ENCODE data around the gene KAT6B.

Gene KAT6B

GRCh38 chr10:74962517-74962916 is 136.1 kb downstream of the KAT6B start:
- CTCF ChIA-PET, result no interaction called here
- Histone ChIP-seq H3K27ac (ENCODE audit: extremely low read depth, low read depth, low read length) (no peak overlapping the region), H3K4me3 (ENCODE audit: low read depth, low read length) (no peak overlapping the region), H3K36me3 (ENCODE audit: control insufficient read depth in 2 of 2, insufficient read depth in 1 of 2, low read length in 2 of 2) (no peaks in the 10 kb centered on the region), H3K4me1 (ENCODE audit: control insufficient read depth, insufficient read depth, low read length) (peaks cover 29% of the 10 kb centered on the region), H3K9me3 (ENCODE audit: control insufficient read depth, insufficient read depth, low read depth, low read length) (no peaks in the 10 kb centered on the region)
- POLR2A ChIA-PET, result no interaction called here
- TF ChIP-seq MEIS1 (CRISPR knock-in tag; IDR thresholded peaks at IDR 0.05; ENCODE audit: borderline replicate concordance), result no peak
- peak; percentile 41; the same call in 1 of the 2 replicates for TF ChIP-seq ZBTB21 (tag by site-specific recombination; IDR thresholded peaks at IDR 0.05)
- no peak for TF ChIP-seq ZNF24 (tag by site-specific recombination; IDR thresholded peaks at IDR 0.05)
- TF ChIP-seq ZNF221 (tag by site-specific recombination; IDR thresholded peaks at IDR 0.05; ENCODE audit: borderline replicate concordance), result no peak
- TF ChIP-seq ZEB2 (tag by site-specific recombination; IDR thresholded peaks at IDR 0.05), result no peak
- TF ChIP-seq ZNF629 (tag by site-specific recombination; IDR thresholded peaks at IDR 0.05), result peak; percentile 71; the same call in 1 of the 2 replicates
- TF ChIP-seq ZNF791 (tag by site-specific recombination; IDR thresholded peaks at IDR 0.05), result no peak
- TF ChIP-seq, protein P1, sequence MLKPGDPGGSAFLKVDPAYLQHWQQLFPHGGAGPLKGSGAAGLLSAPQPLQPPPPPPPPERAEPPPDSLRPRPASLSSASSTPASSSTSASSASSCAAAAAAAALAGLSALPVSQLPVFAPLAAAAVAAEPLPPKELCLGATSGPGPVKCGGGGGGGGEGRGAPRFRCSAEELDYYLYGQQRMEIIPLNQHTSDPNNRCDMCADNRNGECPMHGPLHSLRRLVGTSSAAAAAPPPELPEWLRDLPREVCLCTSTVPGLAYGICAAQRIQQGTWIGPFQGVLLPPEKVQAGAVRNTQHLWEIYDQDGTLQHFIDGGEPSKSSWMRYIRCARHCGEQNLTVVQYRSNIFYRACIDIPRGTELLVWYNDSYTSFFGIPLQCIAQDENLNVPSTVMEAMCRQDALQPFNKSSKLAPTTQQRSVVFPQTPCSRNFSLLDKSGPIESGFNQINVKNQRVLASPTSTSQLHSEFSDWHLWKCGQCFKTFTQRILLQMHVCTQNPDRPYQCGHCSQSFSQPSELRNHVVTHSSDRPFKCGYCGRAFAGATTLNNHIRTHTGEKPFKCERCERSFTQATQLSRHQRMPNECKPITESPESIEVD (tag by site-specific recombination; IDR thresholded peaks at IDR 0.05), result no peak
- TF ChIP-seq ATF2 (tag by site-specific recombination; IDR thresholded peaks at IDR 0.05; ENCODE audit: low read depth), result peak; percentile 82

GRCh38 chr10:74963549-74963948 is 137.1 kb downstream of the KAT6B start:
- no peaks in the 10 kb centered on the region for H3K36me3 ChIP-seq (ENCODE audit: control insufficient read depth in 2 of 2, insufficient read depth in 1 of 2, low read length in 2 of 2)
- ChIA-PET CTCF (interaction anchor here (0.7 kb wide), 1 partner anchor 188 kb away, joined by 6 read pairs; no protein-coding TSS in a partner anchor), POLR2A (no interaction called here)

GRCh38 chr10:74967911-74968666 is 141.7 kb downstream of the KAT6B start:
- Histone ChIP-seq H3K9me3 (ENCODE audit: control insufficient read depth, insufficient read depth, low read depth, low read length) (no peaks in the 10 kb centered on the region), H3K4me1 (ENCODE audit: control insufficient read depth, insufficient read depth, low read length) (peaks cover 16% of the 10 kb centered on the region), H3K4me3 (ENCODE audit: low read depth, low read length) (peak overlapping the region; percentile 11; the same call in 1 of the 2 replicates), H3K27ac (ENCODE audit: extremely low read depth, low read depth, low read length) (peak overlapping the region; percentile 92), H3K36me3 (ENCODE audit: control insufficient read depth in 2 of 2, insufficient read depth in 1 of 2, low read length in 2 of 2) (no peaks in the 10 kb centered on the region)
- CTCF ChIA-PET, result interaction anchor here (0.5 to 0.7 kb wide), 5 partner anchors 21 to 1028 kb away, joined by 3 to 8 read pairs (median 4); no protein-coding TSS in a partner anchor
- POLR2A ChIA-PET, result interaction anchor here (0.6 to 0.9 kb wide), 2 partner anchors 35 to 142 kb away, joined by 3 to 5 read pairs; no protein-coding TSS in a partner anchor
- TF ChIP-seq ZNF155 (tag by site-specific recombination; IDR thresholded peaks at IDR 0.05) (no peak), SP3 (tag by site-specific recombination; IDR thresholded peaks at IDR 0.05) (no peak), KLF7 (tag by site-specific recombination; IDR thresholded peaks at IDR 0.05; ENCODE audit: borderline replicate concordance) (peak; percentile 34; the same call in 1 of the 2 replicates), ZBTB7A (tag by site-specific recombination; IDR thresholded peaks at IDR 0.05; ENCODE audit: low read depth) (no peak), ZBTB20 (tag by site-specific recombination; IDR thresholded peaks at IDR 0.05) (no peak; the same call in 1 of the 2 replicates), ZNF624 (tag by site-specific recombination; IDR thresholded peaks at IDR 0.05) (no peak), KLF10 (tag by site-specific recombination; IDR thresholded peaks at IDR 0.05) (peak; percentile 68; the same call in 1 of the 2 replicates), ZNF16 (tag by site-specific recombination; IDR thresholded peaks at IDR 0.05; ENCODE audit: low read depth) (no peak), OVOL3 (tag by site-specific recombination; IDR thresholded peaks at IDR 0.05) (0 out of 2 replicates have a peak, but pooled peaks have one; percentile 52)
- TF ChIP-seq, protein P2, sequence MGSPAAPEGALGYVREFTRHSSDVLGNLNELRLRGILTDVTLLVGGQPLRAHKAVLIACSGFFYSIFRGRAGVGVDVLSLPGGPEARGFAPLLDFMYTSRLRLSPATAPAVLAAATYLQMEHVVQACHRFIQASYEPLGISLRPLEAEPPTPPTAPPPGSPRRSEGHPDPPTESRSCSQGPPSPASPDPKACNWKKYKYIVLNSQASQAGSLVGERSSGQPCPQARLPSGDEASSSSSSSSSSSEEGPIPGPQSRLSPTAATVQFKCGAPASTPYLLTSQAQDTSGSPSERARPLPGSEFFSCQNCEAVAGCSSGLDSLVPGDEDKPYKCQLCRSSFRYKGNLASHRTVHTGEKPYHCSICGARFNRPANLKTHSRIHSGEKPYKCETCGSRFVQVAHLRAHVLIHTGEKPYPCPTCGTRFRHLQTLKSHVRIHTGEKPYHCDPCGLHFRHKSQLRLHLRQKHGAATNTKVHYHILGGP (tag by site-specific recombination; IDR thresholded peaks at IDR 0.05), result no peak
- TF ChIP-seq, protein P3, sequence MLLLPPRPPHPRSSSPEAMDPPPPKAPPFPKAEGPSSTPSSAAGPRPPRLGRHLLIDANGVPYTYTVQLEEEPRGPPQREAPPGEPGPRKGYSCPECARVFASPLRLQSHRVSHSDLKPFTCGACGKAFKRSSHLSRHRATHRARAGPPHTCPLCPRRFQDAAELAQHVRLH (tag by site-specific recombination; IDR thresholded peaks at IDR 0.05), result no peak; the same call in 1 of the 2 replicates
- TF ChIP-seq, protein P4, sequence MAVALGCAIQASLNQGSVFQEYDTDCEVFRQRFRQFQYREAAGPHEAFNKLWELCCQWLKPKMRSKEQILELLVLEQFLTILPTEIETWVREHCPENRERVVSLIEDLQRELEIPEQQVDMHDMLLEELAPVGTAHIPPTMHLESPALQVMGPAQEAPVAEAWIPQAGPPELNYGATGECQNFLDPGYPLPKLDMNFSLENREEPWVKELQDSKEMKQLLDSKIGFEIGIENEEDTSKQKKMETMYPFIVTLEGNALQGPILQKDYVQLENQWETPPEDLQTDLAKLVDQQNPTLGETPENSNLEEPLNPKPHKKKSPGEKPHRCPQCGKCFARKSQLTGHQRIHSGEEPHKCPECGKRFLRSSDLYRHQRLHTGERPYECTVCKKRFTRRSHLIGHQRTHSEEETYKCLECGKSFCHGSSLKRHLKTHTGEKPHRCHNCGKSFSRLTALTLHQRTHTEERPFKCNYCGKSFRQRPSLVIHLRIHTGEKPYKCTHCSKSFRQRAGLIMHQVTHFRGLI (tag by site-specific recombination; IDR thresholded peaks at IDR 0.05), result no peak; the same call in 1 of the 2 replicates
- TF ChIP-seq, protein P1 (tag by site-specific recombination; IDR thresholded peaks at IDR 0.05), result peak; percentile 98

More at GRCh38 chr10:74963549-74963948, 137.1 kb downstream of the KAT6B start:
- H3K4me3 ChIP-seq (ENCODE audit: low read depth, low read length), result no peak overlapping the region
- peaks cover 23% of the 10 kb centered on the region for H3K4me1 ChIP-seq (ENCODE audit: control insufficient read depth, insufficient read depth, low read length)
- no peak for TF ChIP-seq ZNF311 (tag by site-specific recombination; IDR thresholded peaks at IDR 0.05; ENCODE audit: borderline replicate concordance)
- TF ChIP-seq SCRT2 (tag by site-specific recombination; IDR thresholded peaks at IDR 0.05), result no peak
- TF ChIP-seq KLF7 (tag by site-specific recombination; IDR thresholded peaks at IDR 0.05; ENCODE audit: borderline replicate concordance), result no peak
- H3K27ac ChIP-seq (ENCODE audit: extremely low read depth, low read depth, low read length), result no peak overlapping the region
- no peaks in the 10 kb centered on the region for H3K9me3 ChIP-seq (ENCODE audit: control insufficient read depth, insufficient read depth, low read depth, low read length)

All from HEK293 (cell line).